NCI-H82 (cell line): Measurements from ENCODE around the gene CLRN3.

ENCODE experiments used
- DNase-seq: peaks from one replicate; lab custom pipeline; 2025; lab: John Stamatoyannopoulos, UW

CLRN3 gene, protein sequence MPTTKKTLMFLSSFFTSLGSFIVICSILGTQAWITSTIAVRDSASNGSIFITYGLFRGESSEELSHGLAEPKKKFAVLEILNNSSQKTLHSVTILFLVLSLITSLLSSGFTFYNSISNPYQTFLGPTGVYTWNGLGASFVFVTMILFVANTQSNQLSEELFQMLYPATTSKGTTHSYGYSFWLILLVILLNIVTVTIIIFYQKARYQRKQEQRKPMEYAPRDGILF

DNA sequence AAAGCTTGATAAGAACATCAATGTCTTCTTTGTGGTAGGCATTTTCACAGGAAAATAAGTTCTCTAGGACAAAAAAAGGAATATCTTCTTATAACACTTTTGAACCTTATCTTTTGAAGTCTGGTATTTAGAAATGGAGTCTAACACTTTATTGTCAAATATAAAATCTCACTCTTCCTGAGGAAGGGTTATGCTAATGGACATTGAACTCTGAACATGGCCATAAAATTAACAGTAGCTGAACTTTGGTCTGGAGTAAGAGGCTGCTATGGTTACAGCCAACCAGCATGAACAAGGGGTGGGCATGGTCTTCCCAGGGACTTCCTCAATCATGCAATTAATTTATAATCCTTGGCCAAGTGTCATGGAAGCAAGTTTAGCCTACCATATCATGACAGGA is at the start of gene CLRN3:
CLRN3 (minus strand) TSS at position 199 of the 400 bp plus-strand sequence; CDS start at position 42, 157 bp downstream.
- no peak for DNase-seq

DNA sequence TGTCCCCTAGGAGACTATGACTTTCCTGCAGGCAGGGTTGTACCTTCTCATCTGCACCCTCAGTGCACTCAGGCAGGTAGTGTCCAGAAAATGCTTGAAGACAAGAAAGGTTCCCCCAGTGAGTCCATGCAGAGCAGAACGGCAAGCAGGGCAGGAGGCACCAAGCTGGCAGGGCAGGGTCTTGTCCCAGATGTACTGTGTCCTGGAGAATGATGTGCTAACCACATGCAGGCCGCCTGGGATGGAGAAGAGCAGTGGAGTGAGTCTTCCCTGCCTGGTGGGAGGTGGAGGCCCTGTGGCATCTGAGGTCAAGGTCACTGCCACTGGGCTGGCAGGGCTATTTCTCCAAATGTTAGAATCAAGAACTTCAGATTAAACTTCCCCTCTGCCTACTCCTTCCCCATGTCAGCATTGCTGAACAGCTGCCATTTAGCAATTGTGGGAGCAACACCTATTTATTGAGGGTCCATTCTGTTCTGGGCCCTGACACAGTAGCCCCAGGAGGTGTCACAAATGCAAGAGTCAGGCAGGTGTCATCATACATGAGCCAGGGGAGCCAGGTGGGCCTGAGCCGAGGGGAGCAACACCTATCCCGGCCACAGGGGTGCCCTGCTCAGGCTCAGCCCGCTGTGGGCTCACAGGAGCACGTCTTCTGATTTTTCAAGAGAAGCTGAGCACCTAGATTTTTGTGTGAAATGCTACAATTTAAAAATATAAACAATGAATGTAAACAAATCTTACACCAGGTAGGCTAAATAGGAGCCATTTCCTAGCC is 48.3 kb upstream of the CLRN3 start:
- DNase-seq, result no peak

DNA sequence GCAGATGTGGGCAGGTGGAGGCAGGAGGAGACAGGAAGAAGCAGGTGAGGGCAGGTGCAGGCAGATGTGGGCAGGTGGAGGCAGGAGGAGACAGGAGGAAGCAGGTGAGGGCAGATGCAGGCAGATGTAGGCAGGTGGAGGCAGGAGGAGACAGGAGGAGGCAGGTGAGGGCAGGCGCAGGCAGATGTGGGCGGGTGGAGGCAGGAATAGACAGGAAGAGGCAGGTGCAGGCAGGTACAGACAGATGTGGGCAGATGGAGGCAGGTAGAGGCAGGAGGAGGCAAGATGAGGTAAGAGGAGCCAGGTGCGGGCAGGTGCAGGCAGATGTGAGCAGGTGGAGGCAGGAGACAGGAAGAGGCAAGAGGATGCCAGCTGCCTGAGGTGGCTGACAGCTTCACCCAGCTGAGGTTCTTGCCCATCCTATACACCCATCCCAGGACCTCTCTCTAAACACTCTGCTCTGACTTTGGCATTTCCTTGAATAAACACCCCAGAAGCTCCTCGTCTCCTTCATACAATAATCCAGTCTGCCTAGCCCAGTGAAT is 47.1 kb upstream of the CLRN3 start:
- DNase-seq, result no peak

DNA sequence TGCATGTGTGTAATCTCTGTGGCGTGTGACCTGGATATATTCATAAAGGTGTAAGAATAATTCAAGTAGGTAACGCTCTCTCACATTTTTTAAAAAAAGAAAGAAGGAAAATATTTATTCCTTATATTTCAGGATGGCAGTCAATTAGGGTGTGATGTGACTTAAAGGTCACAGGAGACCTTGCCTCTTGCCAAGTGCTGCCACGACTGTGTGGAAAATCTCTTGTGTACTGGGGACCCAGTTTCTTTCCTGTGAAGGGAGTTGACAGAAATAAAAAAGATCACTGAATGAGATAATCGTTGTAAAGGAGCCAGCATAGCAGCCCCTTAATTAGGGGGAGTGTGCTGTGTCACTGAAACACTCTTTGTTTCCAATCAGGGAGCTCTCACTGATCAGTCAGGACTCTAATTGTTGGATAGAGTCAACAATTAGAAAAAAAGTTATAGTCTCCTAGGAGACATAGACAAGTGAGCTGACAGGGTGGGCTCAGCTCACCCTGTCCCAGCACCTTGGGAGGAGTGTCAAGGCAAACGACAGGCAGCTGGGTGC is 45.2 kb upstream of the CLRN3 start:
- no peak for DNase-seq

DNA sequence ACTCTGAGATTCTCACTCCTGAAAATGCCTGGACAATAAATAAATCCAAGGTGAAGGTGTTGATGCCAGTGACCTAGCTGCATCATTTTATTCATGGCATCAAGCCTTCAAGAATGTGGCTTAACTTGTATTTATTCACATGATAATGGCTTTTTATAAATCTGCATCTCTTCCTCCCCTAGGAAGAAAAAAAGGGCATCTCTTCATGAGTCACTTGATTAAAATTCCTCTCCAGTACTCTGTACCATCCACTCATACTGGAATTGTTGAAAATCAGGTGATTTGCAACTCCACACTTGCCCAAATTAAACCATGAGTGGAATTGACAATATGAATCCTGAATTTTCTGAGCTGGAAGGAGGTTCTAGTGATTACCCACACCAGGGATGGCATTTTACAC is 44.3 kb upstream of the CLRN3 start:
- DNase-seq, result no peak

DNA sequence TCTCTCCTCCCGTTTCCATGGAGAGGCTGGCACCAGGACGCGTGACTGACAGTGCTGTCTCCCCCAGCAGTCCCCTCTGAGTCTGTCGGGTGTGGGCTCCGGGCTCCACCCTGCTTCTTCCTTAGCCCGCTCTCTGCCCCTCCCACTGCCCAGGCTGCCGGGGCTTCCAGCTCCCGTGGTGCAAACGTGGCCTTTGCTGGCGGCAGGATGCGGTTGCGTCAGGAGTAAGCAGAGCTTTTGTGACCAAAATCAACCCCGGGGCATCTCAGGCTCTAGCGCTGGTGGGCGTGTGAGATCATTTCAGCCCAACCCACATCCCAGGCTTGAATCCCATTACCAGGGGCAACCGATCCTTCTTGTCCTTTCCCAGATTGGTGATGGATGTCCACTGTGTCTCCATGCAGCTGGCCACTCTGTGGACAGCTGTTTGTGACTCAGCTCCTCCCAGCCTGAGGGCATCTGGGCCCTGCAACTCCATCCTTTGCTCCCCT is 42.4 kb upstream of the CLRN3 start:
- peak; percentile 5 for DNase-seq

DNA sequence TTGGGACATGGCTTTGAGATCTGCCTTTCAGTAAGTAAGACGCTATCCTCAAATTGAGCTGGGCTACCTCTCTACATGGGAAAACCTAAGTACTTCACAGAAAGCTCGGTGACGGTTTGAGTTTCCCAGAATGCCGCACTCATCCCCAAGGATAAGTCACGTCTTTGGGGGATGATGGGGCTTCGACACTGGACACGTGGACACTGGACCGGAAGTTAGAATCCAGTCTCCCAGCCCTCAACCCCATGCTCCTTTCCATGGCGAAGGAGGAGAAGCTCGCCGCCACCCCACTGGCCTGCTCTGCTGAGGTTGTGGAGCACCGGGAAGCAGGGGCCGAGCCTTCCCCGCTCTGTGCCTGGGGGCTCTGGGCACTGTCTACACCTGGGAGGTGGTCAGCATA is 41.6 kb upstream of the CLRN3 start:
- DNase-seq, result no peak

DNA sequence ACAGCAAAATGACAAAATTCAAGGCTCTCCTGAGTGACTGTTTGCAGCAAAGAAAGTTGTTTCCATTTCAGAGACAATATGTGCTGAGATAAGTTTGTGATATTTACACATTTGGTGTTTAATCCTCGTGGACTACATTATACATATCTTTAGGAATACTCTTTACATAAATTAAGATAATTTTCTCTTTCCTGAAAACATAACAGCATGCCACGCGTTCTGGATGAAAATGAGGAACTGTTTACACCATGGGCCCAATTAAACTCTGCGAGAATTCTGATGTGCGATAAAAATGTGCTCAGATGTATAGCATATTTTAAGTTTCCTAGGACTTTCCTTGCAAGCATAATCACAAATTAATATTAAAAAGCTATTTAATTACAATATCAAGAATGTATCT is 40.5 kb upstream of the CLRN3 start:
- no peak for DNase-seq

DNA sequence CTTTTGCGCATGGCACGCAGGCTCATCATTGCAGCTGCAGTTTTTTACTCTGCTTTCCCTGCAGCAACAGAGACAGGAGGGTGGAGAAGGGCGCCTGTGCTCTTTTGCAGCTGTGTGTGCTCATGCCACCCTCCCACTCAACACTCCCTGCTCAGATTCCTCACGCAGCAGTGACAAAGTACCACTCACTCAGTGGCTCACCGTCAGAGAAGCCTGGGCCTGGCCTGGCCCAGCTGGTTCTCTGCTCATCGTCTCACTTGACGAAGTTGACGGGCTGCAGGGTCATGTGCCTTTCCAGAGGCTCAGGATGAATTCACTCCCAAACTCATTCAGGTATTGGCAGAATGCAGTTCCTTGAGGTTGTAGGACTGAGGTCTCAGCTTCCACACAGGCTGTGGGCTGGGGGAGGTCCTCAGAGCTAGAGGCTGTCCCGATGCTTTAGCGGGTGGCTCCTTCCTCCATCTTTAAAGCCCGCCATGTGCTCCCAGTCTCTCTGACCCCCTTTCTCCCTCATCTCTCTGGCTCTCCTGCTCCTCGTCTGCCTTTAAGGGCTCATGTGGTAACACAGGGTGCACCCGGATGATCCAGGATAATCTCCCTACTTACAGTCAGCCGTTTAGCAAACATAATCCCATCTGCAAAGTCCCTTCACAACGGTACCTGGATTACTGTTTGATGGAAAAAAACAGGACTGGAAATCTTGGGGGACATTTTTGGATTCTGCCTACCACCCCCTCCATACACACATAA is 40.0 kb upstream of the CLRN3 start:
- peak; percentile 97 for DNase-seq

DNA sequence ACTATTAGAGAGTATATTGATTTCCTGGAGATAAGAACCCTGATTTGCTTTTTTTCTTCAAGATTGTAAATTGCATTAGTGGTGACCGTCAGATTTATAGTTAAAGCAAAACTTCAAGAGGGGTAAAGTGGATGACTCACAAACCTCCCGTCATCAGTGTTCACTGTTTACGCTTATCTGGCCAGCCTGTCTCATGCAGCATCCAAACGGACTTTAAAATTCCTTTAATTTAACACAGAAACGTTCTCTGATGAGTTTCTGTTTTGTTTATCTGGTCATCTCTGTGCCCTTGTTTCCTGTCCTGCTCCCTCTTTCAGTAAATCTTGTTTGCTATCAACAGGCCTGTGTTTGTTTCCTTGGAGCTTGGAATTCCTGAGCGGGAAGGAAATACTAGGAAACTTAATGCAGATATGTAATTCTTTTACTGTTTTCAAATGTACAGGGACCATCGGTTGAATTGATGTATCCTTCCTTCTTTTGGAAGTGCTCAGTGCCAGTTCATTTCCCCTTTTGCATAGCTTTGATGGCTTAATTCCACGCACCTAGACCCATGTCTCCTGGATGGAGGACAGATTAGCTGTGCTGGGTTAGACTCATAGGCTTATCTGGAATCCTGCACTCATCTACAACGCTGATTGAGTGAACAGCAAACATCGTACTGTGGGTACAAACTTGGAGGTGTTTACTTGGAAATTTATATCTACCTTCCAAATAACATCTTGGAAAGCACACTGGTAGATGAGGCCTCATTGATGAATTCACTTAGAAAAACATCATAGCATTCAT is 35.5 kb upstream of the CLRN3 start:
- peak; percentile 71 for DNase-seq

DNA sequence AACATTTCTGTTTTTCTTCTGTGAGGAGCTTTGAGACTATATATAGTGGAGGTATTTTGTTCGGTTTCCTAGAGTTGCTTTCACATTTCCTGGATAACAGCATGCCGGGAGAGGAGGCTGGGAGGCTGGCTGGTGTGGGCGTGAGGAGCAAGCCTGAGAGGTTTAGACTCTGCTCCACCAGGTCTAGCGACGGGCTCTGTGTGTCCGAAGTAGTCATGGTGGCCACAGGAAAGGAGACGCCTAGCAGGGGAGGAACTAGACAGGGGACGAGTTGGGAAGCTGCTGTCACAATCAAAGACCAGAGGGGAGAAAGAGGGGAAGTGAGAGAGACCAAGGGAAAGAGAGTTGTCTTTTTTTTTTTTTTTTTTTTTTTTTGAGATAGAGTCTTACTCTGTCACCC is 33.7 kb upstream of the CLRN3 start:
- DNase-seq, result no peak

DNA sequence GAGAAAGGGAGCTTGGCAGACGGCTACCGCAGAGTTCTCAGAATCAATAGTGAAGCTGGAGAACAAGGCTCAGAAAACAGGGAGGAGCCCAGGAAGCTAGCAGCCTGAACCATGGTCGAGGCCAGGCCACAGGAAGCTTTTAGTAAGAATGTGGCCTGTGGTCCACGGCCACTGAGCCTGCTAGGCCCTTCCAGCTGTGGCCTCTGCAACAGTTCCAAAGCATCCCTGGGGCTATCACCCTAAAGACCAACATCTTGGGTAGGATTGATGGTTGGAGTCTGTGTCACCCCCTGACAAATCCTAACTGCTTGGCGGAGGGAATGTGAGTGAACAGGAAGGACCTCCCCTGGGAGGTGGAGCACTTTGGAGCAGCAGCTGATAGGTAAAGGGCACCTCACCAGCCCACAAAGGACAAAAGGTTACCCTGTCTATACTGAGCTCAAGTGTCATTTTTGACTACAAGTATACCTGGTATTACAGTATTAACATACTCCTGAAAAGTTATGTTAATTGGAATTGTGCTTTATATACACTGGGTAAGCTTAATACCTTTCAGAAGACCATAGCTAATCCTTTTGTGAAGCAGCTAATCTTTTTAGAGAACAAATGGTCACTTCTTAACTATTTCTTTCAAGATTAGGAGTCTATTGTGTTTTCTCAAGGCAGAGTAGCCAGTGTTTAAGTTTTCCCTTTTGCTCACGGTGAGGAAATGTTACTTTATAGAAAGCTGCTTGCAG is 32.9 kb upstream of the CLRN3 start:
- DNase-seq, result peak; percentile 64

DNA sequence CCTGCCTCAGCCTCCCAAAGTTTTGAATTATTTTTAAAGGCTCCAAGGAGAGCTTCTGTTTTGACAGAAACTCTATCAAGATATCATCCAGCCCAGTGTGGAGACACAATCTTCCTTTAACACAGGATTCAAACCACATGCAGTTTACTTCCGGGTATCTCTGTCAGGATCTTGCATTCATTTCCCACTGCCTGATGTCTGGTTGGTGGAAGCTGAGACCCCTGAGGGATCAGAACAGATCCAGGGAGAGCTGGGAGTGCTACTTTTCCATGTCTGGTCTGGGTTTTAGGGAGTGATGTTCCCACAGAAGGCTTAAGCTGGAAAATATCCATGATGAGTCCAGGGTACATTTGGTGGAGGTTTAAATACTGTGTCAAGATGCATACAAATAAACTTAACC is 30.9 kb upstream of the CLRN3 start:
- no peak for DNase-seq

DNA sequence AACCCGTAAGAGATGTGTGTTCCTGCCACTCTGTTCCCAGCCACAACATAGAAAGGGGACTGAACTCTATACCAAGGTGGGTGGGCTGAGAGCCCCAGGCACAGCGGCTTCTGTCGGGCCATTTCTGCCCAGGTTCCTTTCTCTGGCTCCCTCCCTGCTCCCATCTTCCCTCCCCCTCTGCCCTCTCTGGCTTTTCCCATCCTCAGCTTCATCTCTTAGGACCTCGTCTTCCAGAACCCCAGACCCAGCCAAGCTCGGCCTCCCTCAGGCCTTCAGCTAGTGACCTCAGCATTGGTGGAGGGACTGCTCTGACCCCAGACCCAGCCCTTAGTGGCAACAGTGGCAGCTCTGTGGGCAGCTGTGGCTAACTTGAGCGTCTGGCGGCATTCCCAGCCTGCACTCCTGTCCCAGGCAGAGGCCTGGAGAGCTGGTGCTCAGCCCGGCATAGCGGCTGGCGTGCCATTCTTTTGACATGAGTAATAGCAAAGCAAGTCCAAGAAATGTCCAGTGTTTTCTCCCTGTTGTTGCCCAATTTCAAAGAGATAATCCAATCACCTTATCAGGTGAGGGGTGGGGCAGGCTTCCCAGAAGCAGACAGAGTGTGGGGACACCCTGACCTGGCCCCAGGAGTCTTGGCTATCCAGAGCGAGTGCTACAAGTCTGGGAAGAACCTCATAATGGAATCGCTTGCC is 30.1 kb upstream of the CLRN3 start:
- DNase-seq, result no peak

DNA sequence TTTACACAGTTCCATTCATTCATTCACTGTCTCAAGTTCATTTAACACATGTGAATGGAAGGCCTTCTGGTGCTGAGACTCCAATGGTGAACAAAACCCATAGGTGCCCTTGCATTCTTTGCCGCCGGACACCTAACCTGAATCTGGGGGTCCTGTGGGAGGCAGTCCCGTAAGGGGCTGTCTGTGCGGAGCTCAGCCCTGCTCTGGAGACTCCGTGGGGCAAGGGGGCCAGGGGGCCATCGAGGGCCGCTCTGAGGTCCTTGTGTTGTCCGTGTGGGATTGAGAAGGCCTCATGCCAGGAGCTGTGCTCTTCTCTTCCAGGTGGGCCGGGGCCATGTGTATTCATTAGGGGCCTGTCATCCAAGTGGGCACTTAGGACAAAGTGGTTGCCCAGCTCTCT is 29.5 kb upstream of the CLRN3 start:
- DNase-seq, result no peak

DNA sequence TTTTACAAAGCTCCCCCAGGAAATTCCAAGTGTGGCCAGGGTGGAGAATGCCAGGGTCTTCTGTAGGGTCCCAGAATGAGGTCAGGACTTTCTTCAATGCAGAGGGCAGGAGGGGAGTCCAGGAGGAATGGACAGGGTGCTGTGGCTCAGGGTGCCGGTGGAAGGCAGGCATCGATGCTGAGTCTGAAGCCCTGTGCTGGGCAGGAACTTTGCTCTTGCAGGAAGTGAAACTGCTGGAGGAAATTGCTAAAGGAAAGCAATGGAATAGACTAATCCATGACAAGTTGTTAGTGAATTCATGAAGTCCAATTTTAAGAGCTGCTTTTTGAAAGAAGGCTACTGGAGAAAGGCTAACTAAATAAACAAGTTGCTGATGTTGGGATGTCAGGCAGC is 29.0 kb upstream of the CLRN3 start:
- DNase-seq, result no peak

DNA sequence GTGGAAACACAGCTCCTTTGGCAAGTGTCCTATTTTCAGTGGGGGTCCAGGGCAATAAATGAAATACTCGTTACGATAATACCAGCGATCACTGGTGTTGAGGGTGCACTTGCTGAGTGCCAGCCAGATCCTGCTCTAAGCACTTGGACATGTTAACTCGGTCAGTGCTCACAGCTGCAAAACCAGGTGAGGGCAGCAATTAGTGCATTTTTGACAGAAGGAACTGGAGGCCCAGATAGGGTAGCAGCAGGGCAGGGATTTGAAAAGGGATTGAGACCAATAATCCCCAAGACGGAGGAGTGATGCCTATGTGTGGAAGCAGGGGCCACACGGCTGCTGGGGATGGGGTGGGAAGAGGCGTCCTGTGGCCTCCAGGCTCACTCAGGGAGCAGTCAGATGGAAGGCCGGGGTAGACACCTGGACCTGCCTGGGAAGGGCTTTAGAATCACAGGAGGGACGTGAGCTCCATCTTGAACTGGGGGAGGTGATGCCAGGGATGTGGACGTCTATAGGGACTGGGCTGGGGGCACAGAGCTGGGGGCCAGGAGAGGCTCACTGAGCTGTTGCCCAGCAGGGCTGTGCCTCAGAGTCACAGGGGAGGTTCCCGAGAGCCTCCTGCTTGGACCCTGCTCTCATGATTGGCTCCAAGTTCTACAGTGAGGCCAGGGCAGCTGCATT is 28.5 kb upstream of the CLRN3 start:
- DNase-seq, result peak; percentile 86

DNA sequence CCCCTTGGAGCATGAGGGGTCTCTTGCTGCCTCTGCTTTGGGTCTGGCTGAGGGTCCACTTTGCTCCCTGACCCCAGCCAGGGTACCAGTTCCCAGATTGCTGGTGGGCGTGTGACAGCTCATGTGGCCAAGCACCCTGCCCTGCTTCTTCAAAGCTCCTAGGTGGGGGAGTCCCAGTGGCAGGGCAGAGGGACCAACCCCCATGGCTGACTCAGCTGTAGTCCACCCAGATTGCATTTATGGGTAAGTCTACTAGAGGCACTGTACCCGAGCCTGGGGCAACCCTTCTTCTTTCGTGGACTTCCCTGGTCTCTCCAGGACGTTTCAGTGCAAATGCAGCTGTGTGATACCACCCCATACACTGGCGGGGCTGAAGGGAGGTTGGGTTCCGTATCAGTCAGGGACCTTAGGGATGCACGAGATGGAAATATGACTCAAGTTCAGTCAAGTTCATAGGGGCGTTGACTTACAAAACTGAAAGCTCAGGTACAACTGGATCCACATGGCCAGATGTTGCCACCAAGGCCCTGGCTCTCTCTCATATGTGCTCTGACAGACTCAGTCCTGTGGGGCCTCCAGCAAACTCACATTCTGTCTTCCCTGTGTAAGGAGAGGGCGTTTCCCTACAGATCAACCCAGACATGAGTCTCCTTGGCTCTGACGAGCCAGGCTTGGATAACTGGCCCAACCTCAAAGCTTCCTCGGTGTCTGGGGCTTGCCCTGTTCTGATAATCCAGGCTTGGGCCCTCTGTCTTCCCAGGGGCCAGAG is 27.7 kb upstream of the CLRN3 start:
- no peak for DNase-seq
